B cell (primary cell): ENCODE data around the gene OR51G1. TPM values are rescaled to one million over a fixed set of nuclear protein-coding genes. Genes with fewer than 3 reads are reported as not detected.

ENCODE experiments used
- ATAC-seq: fragments of 200-7000 bp; cut with Tn5 transposase; one replicate; pipeline ENCODE4 v1.10.0; 2021; ENCODE audit warnings: low read depth, mild to moderate bottlenecking, moderate number of reproducible peaks, moderate library complexity
- CTCF ChIA-PET: fragments of 350-600 bp; sonication (Branson Sonifier 250); formaldehyde crosslinking; loops from one replicate; lab custom pipeline; 2021; ENCODE audit warnings: antibody characterized with exemption, inconsistent platforms; lab: Charles Lee
- POLR2A ChIA-PET: fragments of 350-600 bp; sonication (Branson Sonifier 250); formaldehyde crosslinking; loops from one replicate; lab custom pipeline; 2021; ENCODE audit warnings: antibody characterized with exemption; lab: Charles Lee
- DNase-seq: peaks from one replicate; pipeline ENCODE4 v3.0.0; 2013
- H2AFZ ChIP-seq: 2 replicates; pipeline ENCODE4 v1.6.1; 2012; ENCODE audit warnings: mild to moderate bottlenecking, low read depth, low read length; ENCODE audit not compliant: insufficient read depth, poor library complexity, severe bottlenecking
- H3K27ac ChIP-seq, 2 donors: 1 replicate in 1 of 2; 2 replicates in 1 of 2; pipeline ENCODE4 v1.5.1; 2012 to 2013; ENCODE audit warnings: low read length in 2 of 2, mild to moderate bottlenecking in 2 of 2, moderate library complexity in 1 of 2
- H3K27me3 ChIP-seq, 4 experiments: fragments of 200-600 bp in 1 of 4; sonication (generic) in 1 of 4; replicated peaks in 1 of 4; 1 replicate in 2 of 4; 2 replicates in 2 of 4; pipeline versions ENCODE4 v1.6.1 to v1.7.0; 2013 to 2016; ENCODE audit warnings: low read length in 3 of 4, mild to moderate bottlenecking in 2 of 4, mixed read lengths in 1 of 4, moderate library complexity in 1 of 4; ENCODE audit not compliant: insufficient read depth in 4 of 4, control insufficient read depth in 3 of 4; ENCODE audit errors: control extremely low read depth in 1 of 4
- H3K36me3 ChIP-seq, 2 experiments: replicated peaks in 1 of 2; 1 replicate in 1 of 2; 2 replicates in 1 of 2; pipeline versions ENCODE4 v1.6.1 to v1.7.1; 2013; ENCODE audit warnings: low read length in 1 of 2; ENCODE audit not compliant: insufficient read depth in 2 of 2, control insufficient read depth in 1 of 2; ENCODE audit errors: control extremely low read depth in 1 of 2, extremely low read depth in 1 of 2
- H3K4me1 ChIP-seq, 2 donors: fragments of 200-600 bp in 1 of 2; sonication (generic) in 1 of 2; 1 replicate in 1 of 2; 2 replicates in 1 of 2; pipeline versions ENCODE4 v1.5.1 to v1.6.1; 2013 to 2017; ENCODE audit warnings: low read length in 2 of 2; ENCODE audit not compliant: control insufficient read depth in 2 of 2, insufficient read depth in 2 of 2
- H3K4me2 ChIP-seq: replicated peaks from 2 replicates; pipeline ENCODE3; 2012; ENCODE audit warnings: mild to moderate bottlenecking, low read depth, low read length; ENCODE audit not compliant: poor library complexity, severe bottlenecking
- H3K4me3 ChIP-seq, 5 experiments: fragments of 200-600 bp in 1 of 5; sonication (generic) in 1 of 5; 1 replicate in 3 of 5; 2 replicates in 2 of 5; pipeline versions ENCODE4 v1.5.1 to v1.7.0; 2011 to 2016; ENCODE audit warnings: low read length in 4 of 5, mild to moderate bottlenecking in 4 of 5, low read depth in 2 of 5, control low read depth in 1 of 5, moderate library complexity in 1 of 5; ENCODE audit not compliant: insufficient read depth in 1 of 5; ENCODE audit errors: control extremely low read depth in 1 of 5, extremely low read depth in 1 of 5
- H3K79me2 ChIP-seq: fragments of 200-600 bp; sonication (generic); one replicate; pipeline ENCODE4 v1.6.0; 2016; ENCODE audit warnings: low read length; ENCODE audit not compliant: control insufficient read depth, insufficient read depth
- H3K9ac ChIP-seq: fragments of 200-600 bp; sonication (generic); 2 replicates; pipeline ENCODE4 v1.6.1; 2017; ENCODE audit warnings: mild to moderate bottlenecking, low read length, moderate library complexity
- H3K9me3 ChIP-seq, 3 donors: one replicate each; pipeline versions ENCODE4 v1.6.1 to v1.7.1; 2013; ENCODE audit warnings: low read length in 2 of 3; ENCODE audit not compliant: control insufficient read depth in 2 of 3, insufficient read depth in 1 of 3; ENCODE audit errors: control extremely low read depth in 1 of 3
- H4K20me1 ChIP-seq: 2 replicates; pipeline ENCODE4 v1.6.0; 2012; ENCODE audit warnings: mild to moderate bottlenecking, low read length; ENCODE audit not compliant: insufficient read depth, control insufficient read depth, poor library complexity, severe bottlenecking
- H3K27ac Mint-ChIP-seq: one replicate; pipeline ENCODE4 v1.8.0; 2021; ENCODE audit warnings: mixed read lengths
- H3K27me3 Mint-ChIP-seq: one replicate; pipeline ENCODE4 v1.8.0; 2021; ENCODE audit warnings: mixed read lengths
- H3K4me1 Mint-ChIP-seq: one replicate; pipeline ENCODE4 v1.8.0; 2021; ENCODE audit warnings: mixed read lengths
- H3K4me3 Mint-ChIP-seq: one replicate; pipeline ENCODE4 v1.8.0; 2021; ENCODE audit warnings: mixed read lengths
- H3K9me3 Mint-ChIP-seq: one replicate; pipeline ENCODE4 v1.8.0; 2022; ENCODE audit warnings: mixed read lengths; ENCODE audit not compliant: insufficient read depth
- EZH2 ChIP-seq: IDR thresholded peaks from 2 replicates; pipeline ENCODE4 v1.6.1; 2012; ENCODE audit warnings: borderline replicate concordance, low read depth, mild to moderate bottlenecking, moderate library complexity, low read length; ENCODE audit not compliant: insufficient read depth, poor library complexity, severe bottlenecking
- WGBS: methylation state at CpG from one replicate; pipeline ENCODE4 v1.1.5; 2013; ENCODE audit warnings: missing lambda C conversion rate; ENCODE audit not compliant: insufficient coverage; 5-methylcytosine and 5-hydroxymethylcytosine counted together
- intact Hi-C: fragments of 100-400 bp; cut with micrococcal nuclease; formaldehyde crosslinking; loops from one replicate; pipeline ENCODE4 v1.10.0; 2022
- polyA minus RNA-seq: library from RNA; depleted of rRNA, polyadenylated mRNA; stranded (reverse); fragments of >200 nt; gene quantifications from 2 replicates; pipeline ENCODE4 v1.2.3, GENCODE V29; 2012
- polyA plus RNA-seq: library from polyadenylated mRNA; depleted of rRNA; stranded (reverse); fragments of >200 nt; gene quantifications from 2 replicates; pipeline ENCODE4 v1.2.3, GENCODE V29; 2012
- total RNA-seq, 2 donors: library from RNA; stranded (reverse); fragments of 120-200 nt in 1 of 2; gene quantifications; 1 replicate in 1 of 2; 2 replicates in 1 of 2; pipeline versions ENCODE4 v1.2.3 to v1.2.4, GENCODE V29; 2013 to 2022
- TF ChIP-seq, protein P1 (sequence below): fragments of 200-600 bp; IDR thresholded peaks from one replicate; pipeline ENCODE4 v1.8.0; 2022; ENCODE audit warnings: antibody characterized with exemption, mild to moderate bottlenecking

OR51G1 gene
- total RNA-seq: not detected in 2 replicates
- not detected for total RNA-seq (2013)
- polyA plus RNA-seq: not detected in 2 replicates
- polyA minus RNA-seq: not detected in 2 replicates

DNA sequence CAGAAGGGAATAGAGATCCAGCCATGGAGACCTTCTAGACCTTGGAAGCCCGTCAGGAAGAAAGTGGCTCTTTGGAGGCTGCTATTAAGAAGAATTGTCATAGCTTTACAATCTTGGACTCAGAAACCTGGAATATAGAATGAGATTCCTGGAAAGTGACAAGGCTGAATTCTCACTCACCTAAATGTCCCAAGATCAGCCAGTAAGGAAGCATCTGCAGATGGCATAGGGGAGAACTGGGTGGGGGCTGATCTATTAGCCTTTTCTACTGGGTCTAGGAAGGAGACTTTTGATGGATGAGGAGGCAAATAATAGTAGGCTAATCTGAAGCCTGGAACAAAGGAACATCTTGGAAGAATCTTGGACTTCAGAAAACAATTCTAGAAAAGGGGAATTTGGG is at the start of gene OR51G1:
Gene OR51G1 (minus strand): TSS at position 101 of the 400 bp plus-strand sequence. CDS start 0 bp downstream, at position 101.
- no peak within 1 kb of the TSS for H3K27ac ChIP-seq
- POLR2A ChIA-PET: no interaction called here

GRCh38 chr11:4962816-4963215 is 38.7 kb upstream of the OR51G1 start:
- Histone ChIP-seq H3K4me3 (no peak overlapping the region), H3K9ac (no peak overlapping the region), H3K4me2 (no peak overlapping the region), H3K36me3 (no peaks in the 10 kb centered on the region), H3K27ac (no peak overlapping the region), H3K4me1 (no peaks in the 10 kb centered on the region), H4K20me1 (no peaks in the 10 kb centered on the region), H3K9me3 (no peaks in the 10 kb centered on the region), H3K27me3 (no peaks in the 10 kb centered on the region), H2AFZ (no peak overlapping the region), H3K79me2 (no peaks in the 10 kb centered on the region)
- ChIA-PET CTCF (no interaction called here), POLR2A (no interaction called here)
- no CpG with 5 or more reads among the region's 1 CpG for WGBS
- no peaks in the 10 kb centered on the region for H3K4me1 Mint-ChIP-seq
- H3K27ac Mint-ChIP-seq: no peak overlapping the region
- DNase-seq (no peak), ATAC-seq (no peak)
- TF ChIP-seq, protein P1, sequence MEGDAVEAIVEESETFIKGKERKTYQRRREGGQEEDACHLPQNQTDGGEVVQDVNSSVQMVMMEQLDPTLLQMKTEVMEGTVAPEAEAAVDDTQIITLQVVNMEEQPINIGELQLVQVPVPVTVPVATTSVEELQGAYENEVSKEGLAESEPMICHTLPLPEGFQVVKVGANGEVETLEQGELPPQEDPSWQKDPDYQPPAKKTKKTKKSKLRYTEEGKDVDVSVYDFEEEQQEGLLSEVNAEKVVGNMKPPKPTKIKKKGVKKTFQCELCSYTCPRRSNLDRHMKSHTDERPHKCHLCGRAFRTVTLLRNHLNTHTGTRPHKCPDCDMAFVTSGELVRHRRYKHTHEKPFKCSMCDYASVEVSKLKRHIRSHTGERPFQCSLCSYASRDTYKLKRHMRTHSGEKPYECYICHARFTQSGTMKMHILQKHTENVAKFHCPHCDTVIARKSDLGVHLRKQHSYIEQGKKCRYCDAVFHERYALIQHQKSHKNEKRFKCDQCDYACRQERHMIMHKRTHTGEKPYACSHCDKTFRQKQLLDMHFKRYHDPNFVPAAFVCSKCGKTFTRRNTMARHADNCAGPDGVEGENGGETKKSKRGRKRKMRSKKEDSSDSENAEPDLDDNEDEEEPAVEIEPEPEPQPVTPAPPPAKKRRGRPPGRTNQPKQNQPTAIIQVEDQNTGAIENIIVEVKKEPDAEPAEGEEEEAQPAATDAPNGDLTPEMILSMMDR: no peak
- no peak for TF ChIP-seq EZH2
- no peak overlapping the region for H3K4me3 Mint-ChIP-seq
- H3K9me3 Mint-ChIP-seq: peaks cover 6% of the 10 kb centered on the region
- H3K27me3 Mint-ChIP-seq: no peaks in the 10 kb centered on the region
- intact Hi-C loops: no loop called here

More for the DNA sequence above, at the start of gene OR51G1:
- Histone ChIP-seq H3K4me1 (no peaks in the 10 kb centered on the region), H3K27me3 (no peaks in the 10 kb centered on the region), H3K36me3 (no peaks in the 10 kb centered on the region), H4K20me1 (no peaks in the 10 kb centered on the region), H3K4me3 (no peak within 1 kb of the TSS), H3K4me2 (no peak within 1 kb of the TSS), H2AFZ (no peak within 1 kb of the TSS), H3K9ac (no peak within 1 kb of the TSS), H3K9me3 (no peaks in the 10 kb centered on the region), H3K79me2 (no peaks in the 10 kb centered on the region)
- intact Hi-C loops: no loop called here
- Mint-ChIP-seq H3K4me3 (no peak within 1 kb of the TSS), H3K27ac (no peak within 1 kb of the TSS), H3K4me1 (no peaks in the 10 kb centered on the region), H3K9me3 (no peaks in the 10 kb centered on the region), H3K27me3 (no peaks in the 10 kb centered on the region)
- TF ChIP-seq, protein P1: no peak
- TF ChIP-seq EZH2: no peak
- CTCF ChIA-PET: interaction anchor here (0.8 kb wide), 1 partner anchor 84 kb away, joined by 3 read pairs; no protein-coding TSS in a partner anchor
- DNase-seq: no peak
- no peak for ATAC-seq
- WGBS: 88% methylated on average over 1 of the region's 1 CpG
